Measurements from ENCODE around the gene TTLL9.

DNA sequence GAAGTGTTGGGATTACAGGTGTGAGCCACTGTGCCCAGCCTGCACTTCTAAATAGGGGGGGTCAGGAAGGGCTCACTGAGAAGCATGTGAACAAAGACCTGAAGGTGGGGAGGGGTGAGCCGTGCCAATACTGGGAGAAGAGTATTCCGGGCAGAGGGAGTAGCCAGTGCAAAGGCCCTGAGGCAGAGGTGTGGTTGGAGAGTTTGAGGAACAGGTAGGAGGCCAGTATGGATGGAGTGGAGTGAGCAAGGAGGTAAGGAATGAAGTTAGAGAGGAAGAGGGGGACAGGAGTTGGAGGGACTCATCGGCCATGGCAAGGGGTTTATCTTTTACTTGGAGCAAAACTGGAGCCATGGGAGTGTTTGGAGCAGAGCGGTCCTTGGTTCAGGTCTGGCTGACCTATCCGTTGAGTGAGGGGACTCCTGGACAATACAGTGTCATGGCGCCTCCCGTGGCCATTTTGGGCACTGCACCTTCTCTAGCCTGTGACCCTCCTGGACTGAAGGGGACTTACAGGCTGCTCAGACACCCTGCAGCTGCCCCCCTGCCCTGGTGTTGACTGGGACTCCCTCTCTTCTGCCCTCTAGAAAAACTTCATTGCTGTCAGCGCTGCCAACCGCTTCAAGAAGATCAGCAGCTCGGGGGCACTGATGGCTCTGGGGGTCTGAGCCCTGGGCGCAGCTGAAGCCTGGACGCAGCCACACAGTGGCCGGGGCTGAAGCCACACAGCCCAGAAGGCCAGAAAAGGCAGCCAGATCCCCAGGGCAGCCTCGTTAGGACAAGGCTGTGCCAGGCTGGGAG is 37.1 kb upstream of the TTLL9 start:
- TF ChIP-seq, protein P1, sequence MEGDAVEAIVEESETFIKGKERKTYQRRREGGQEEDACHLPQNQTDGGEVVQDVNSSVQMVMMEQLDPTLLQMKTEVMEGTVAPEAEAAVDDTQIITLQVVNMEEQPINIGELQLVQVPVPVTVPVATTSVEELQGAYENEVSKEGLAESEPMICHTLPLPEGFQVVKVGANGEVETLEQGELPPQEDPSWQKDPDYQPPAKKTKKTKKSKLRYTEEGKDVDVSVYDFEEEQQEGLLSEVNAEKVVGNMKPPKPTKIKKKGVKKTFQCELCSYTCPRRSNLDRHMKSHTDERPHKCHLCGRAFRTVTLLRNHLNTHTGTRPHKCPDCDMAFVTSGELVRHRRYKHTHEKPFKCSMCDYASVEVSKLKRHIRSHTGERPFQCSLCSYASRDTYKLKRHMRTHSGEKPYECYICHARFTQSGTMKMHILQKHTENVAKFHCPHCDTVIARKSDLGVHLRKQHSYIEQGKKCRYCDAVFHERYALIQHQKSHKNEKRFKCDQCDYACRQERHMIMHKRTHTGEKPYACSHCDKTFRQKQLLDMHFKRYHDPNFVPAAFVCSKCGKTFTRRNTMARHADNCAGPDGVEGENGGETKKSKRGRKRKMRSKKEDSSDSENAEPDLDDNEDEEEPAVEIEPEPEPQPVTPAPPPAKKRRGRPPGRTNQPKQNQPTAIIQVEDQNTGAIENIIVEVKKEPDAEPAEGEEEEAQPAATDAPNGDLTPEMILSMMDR (IDR thresholded peaks at IDR 0.05) = peak; percentile 36 to 80 (median 47)
- TF ChIP-seq POLR2A (IDR thresholded peaks at IDR 0.05; ENCODE audit: low read depth) = no peak
- no peak for TF ChIP-seq POLR2AphosphoS5 (IDR thresholded peaks at IDR 0.05)
- no peak for TF ChIP-seq EP300 (IDR thresholded peaks at IDR 0.05)
